ENCODE results near the gene GP1BB. TPM values are rescaled to one million over a fixed set of nuclear protein-coding genes. Genes with fewer than 3 reads are reported as not detected.

The GP1BB gene
- total RNA-seq, 2 donors from 2014 or later, result 0.48 to 0.62 TPM

GRCh38 chr22:19691721-19692341 is 31.5 kb upstream of the GP1BB start:
- H3K4me1 Mint-ChIP-seq, result peaks cover 6% of the 10 kb centered on the region
- peak overlapping the region; percentile 29 for H3K27ac ChIP-seq (ENCODE audit: low read depth, low read length)
- H3K4me3 Mint-ChIP-seq, result peak overlapping the region; percentile 18
- H3K4me1 ChIP-seq (ENCODE audit: control insufficient read depth, insufficient read depth, low read length), result no peaks in the 10 kb centered on the region
- H3K27me3 ChIP-seq (ENCODE audit: control insufficient read depth, insufficient read depth, low read length, poor library complexity, severe bottlenecking), result no peaks in the 10 kb centered on the region
- H3K36me3 ChIP-seq (ENCODE audit: control insufficient read depth, insufficient read depth, low read length), result no peaks in the 10 kb centered on the region
- no peak overlapping the region for H3K4me3 ChIP-seq (ENCODE audit: low read length)
- H3K9ac ChIP-seq (ENCODE audit: extremely low read depth, low read length, poor library complexity, severe bottlenecking), result peak overlapping the region; percentile 3
- no peak for TF ChIP-seq CTCF (conservative IDR thresholded peaks at IDR 0.05)
- peak; percentile 79 for DNase-seq
- peak overlapping the region; percentile 89 for H3K27ac Mint-ChIP-seq
- 48 to 49% methylated on average over 16 to 19 of the region's 19 CpGs for WGBS, 2 experiments (ENCODE audit: insufficient coverage in 1 of 2, insufficient read length in 1 of 2)
- no peaks in the 10 kb centered on the region for H3K9me3 Mint-ChIP-seq
- no peaks in the 10 kb centered on the region for H3K9me3 ChIP-seq (ENCODE audit: control insufficient read depth, low read length)
- no peaks in the 10 kb centered on the region for H3K36me3 Mint-ChIP-seq (ENCODE audit: low read depth)
- peaks cover 4% of the 10 kb centered on the region for H3K27me3 Mint-ChIP-seq (ENCODE audit: insufficient read depth)

- Mint-ChIP-seq H3K4me3 (no peak overlapping the region), H3K36me3 (ENCODE audit: low read depth) (no peaks in the 10 kb centered on the region), H3K9me3 (no peaks in the 10 kb centered on the region), H3K4me1 (peaks cover 6% of the 10 kb centered on the region), H3K27me3 (ENCODE audit: insufficient read depth) (peaks cover 4% of the 10 kb centered on the region), H3K27ac (no peak overlapping the region)
- H3K36me3 ChIP-seq (ENCODE audit: control insufficient read depth, insufficient read depth, low read length), result no peaks in the 10 kb centered on the region
- no peak for TF ChIP-seq CTCF (conservative IDR thresholded peaks at IDR 0.05)
- no peak overlapping the region for H3K9ac ChIP-seq (ENCODE audit: extremely low read depth, low read length, poor library complexity, severe bottlenecking)
- no peak overlapping the region for H3K4me3 ChIP-seq (ENCODE audit: low read length)
- H3K9me3 ChIP-seq (ENCODE audit: control insufficient read depth, low read length), result no peaks in the 10 kb centered on the region
- no peaks in the 10 kb centered on the region for H3K4me1 ChIP-seq (ENCODE audit: control insufficient read depth, insufficient read depth, low read length)
- 94 to 95% methylated on average over 10 to 14 of the region's 14 CpGs for WGBS, 2 experiments (ENCODE audit: insufficient coverage in 1 of 2, insufficient read length in 1 of 2)
- peak; percentile 33 for DNase-seq
- no peaks in the 10 kb centered on the region for H3K27me3 ChIP-seq (ENCODE audit: control insufficient read depth, insufficient read depth, low read length, poor library complexity, severe bottlenecking)
- no peak overlapping the region for H3K27ac ChIP-seq (ENCODE audit: low read depth, low read length)
Observed at GRCh38 chr22:19693581-19693980, 29.8 kb upstream of the GP1BB start.

- H3K27ac Mint-ChIP-seq, result no peak overlapping the region
- peaks cover 1% of the 10 kb centered on the region for H3K27me3 Mint-ChIP-seq (ENCODE audit: insufficient read depth)
- Histone ChIP-seq H3K27ac (ENCODE audit: low read depth, low read length) (no peak overlapping the region), H3K4me1 (ENCODE audit: control insufficient read depth, insufficient read depth, low read length) (no peaks in the 10 kb centered on the region), H3K9ac (ENCODE audit: extremely low read depth, low read length, poor library complexity, severe bottlenecking) (no peak overlapping the region), H3K36me3 (ENCODE audit: control insufficient read depth, insufficient read depth, low read length) (no peaks in the 10 kb centered on the region), H3K27me3 (ENCODE audit: control insufficient read depth, insufficient read depth, low read length, poor library complexity, severe bottlenecking) (no peaks in the 10 kb centered on the region), H3K4me3 (ENCODE audit: low read length) (no peak overlapping the region), H3K9me3 (ENCODE audit: control insufficient read depth, low read length) (no peaks in the 10 kb centered on the region)
- H3K4me3 Mint-ChIP-seq, result no peak overlapping the region
- no peaks in the 10 kb centered on the region for H3K36me3 Mint-ChIP-seq (ENCODE audit: low read depth)
- DNase-seq, result peak; percentile 39
- H3K9me3 Mint-ChIP-seq, result no peaks in the 10 kb centered on the region
- H3K4me1 Mint-ChIP-seq, result peaks cover 6% of the 10 kb centered on the region
- no peak for TF ChIP-seq CTCF (conservative IDR thresholded peaks at IDR 0.05)
- 82 to 89% methylated on average over 8 to 12 of the region's 12 CpGs for WGBS, 2 experiments (ENCODE audit: insufficient coverage in 1 of 2, insufficient read length in 1 of 2)
Observed at GRCh38 chr22:19693981-19694670, 29.2 kb upstream of the GP1BB start.
